GM10266 (cell line): Measurements from ENCODE around the gene FCF1.

Experiments used
- DNase-seq: peaks from one replicate; pipeline ENCODE4 v3.0.0; 2012; ENCODE audit errors: extremely low spot score
- CTCF ChIP-seq: IDR thresholded peaks from 2 replicates; pipeline ENCODE4 v1.5.1; 2012; ENCODE audit warnings: mild to moderate bottlenecking, low read depth; ENCODE audit not compliant: control insufficient read depth, insufficient read depth; ENCODE audit errors: missing control alignments

Gene FCF1

DNA sequence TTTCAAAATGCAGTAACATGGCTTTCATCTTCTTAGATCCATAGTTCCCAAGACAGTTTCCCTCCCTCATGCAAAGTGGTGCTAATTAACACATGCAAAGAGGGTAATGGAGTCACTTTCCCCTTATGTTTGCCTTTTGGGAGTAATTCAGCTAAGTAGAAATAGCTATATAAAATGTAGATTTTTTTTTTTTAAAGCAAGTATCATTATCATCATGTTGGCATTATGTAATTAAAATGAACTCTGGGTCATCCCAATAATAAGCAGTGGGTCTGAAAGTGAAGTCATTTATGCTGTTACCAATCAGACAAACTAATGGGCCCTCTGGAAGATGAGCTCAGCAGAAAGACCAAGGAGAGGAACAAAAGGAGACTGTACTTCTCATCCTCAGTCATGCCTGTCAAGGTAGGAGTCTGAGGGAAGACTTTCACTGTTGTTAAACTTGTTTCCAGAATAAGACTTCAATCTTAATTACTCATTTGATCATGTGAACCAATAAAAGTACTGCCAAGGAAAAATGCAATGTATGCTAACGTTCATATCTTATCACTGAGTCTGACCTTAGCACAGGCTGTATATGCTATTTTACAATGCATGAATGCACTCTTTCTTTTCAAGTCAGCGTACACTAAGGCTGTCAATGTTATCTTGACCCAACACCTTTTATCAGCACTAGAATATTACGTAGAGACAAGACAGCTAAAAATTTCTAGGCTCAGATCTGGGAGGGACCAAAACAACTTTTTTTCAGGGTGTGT lies 26.8 kb upstream of the FCF1 start:
- DNase-seq = no peak
- TF ChIP-seq CTCF = no peak

GRCh38 chr14:74691456-74691855 lies 21.5 kb upstream of the FCF1 start:
- TF ChIP-seq CTCF = no peak
- no peak for DNase-seq

DNA sequence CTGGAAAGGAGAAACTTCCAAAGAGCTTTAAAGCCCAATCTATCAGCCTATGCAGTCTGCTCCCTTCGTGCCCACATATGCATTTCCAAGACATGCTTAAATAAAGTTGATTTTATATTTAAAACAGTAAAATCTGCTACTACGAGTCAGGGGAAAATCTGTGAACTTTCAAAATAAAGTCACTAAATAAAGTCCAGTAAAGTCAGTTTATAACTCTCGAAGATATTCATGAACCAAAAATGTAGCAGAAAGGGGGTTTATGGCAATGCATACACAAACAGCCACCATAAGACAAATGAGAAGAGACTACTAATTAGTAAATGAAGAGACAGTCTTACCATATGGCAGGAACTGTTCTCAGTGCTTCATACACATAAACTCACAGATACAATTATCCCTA lies 19.8 kb upstream of the FCF1 start:
- no peak for TF ChIP-seq CTCF
- no peak for DNase-seq

GRCh38 chr14:74695406-74695805 lies 17.5 kb upstream of the FCF1 start:
- no peak for DNase-seq
- no peak for TF ChIP-seq CTCF

- no peak for TF ChIP-seq CTCF
- no peak for DNase-seq
Observed at GRCh38 chr14:74697011-74697410, 15.9 kb upstream of the FCF1 start.

- DNase-seq = no peak
- no peak for TF ChIP-seq CTCF
Observed at GRCh38 chr14:74697543-74697942, 15.4 kb upstream of the FCF1 start.

DNA sequence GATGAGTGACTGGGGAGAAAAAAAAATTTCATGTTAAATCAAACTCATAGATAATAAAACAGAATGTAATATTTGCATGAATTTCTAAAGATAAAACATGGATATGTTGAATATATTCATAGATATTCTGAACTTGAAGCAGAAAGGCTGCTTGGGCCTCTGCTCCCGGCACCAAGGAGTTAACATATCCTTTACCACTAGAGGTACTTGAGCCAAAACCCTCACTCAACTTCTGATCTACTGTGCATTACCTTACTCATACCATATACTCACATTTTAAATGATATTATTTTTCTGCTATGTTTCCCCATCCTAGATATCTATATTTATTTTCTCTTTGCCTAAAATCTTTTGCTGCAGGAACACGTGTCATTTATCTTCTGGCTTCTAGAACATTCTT lies 15.0 kb upstream of the FCF1 start:
- DNase-seq = no peak
- no peak for TF ChIP-seq CTCF
